Mammary epithelial cell (primary cell): Measurements from ENCODE around the gene KIF5C.

ENCODE experiments used
- EZH2 ChIP-seq: IDR thresholded peaks from 2 replicates; pipeline ENCODE4 v1.6.1; 2012; ENCODE audit warnings: low read length, inconsistent platforms, borderline replicate concordance
- TF ChIP-seq, protein P1 (sequence below), 2 donors: IDR thresholded peaks in 1 of 2; conservative IDR thresholded peaks in 1 of 2; 2 replicates each; pipeline ENCODE4 v1.5.1; 2011 to 2012; ENCODE audit warnings: inconsistent platforms in 2 of 2, low read length in 2 of 2, mild to moderate bottlenecking in 2 of 2, control low read depth in 1 of 2, low read depth in 1 of 2; ENCODE audit not compliant: insufficient read depth in 1 of 2; ENCODE audit errors: extremely low read depth in 1 of 2

DNA sequence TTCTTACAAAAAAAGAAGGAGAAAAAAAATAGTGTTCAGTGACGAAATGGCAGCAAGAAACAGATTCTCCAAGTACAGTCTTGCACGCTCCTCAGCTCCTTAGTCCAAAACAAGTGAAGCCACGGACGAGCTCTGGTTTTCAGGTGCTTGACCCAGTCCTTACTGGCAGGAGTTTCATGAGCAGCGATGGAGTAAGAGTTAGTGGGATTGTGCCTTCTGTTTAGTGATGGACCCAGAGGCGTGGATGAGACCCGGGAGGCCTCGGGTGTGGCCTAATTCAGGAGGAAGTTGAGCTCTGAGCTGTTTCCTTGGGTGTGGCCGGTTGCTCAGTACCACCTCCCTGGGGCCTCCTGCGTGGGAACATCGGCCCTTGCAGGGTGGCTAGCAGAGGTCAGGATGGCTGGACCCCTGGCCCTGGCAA lies 52.0 kb downstream of the KIF5C start:
- TF ChIP-seq, protein P1, sequence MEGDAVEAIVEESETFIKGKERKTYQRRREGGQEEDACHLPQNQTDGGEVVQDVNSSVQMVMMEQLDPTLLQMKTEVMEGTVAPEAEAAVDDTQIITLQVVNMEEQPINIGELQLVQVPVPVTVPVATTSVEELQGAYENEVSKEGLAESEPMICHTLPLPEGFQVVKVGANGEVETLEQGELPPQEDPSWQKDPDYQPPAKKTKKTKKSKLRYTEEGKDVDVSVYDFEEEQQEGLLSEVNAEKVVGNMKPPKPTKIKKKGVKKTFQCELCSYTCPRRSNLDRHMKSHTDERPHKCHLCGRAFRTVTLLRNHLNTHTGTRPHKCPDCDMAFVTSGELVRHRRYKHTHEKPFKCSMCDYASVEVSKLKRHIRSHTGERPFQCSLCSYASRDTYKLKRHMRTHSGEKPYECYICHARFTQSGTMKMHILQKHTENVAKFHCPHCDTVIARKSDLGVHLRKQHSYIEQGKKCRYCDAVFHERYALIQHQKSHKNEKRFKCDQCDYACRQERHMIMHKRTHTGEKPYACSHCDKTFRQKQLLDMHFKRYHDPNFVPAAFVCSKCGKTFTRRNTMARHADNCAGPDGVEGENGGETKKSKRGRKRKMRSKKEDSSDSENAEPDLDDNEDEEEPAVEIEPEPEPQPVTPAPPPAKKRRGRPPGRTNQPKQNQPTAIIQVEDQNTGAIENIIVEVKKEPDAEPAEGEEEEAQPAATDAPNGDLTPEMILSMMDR (conservative IDR thresholded peaks at IDR 0.05 in 1 of 2, IDR thresholded peaks at IDR 0.05 in 1 of 2; ENCODE audit: extremely low read depth in 1 of 2, insufficient read depth in 1 of 2, low read depth in 1 of 2, low read length in 2 of 2): no peak
- no peak for TF ChIP-seq EZH2
